CD4-positive, CD25-positive, alpha-beta regulatory T cell (primary cell): Measurements from ENCODE around the gene PHACTR3. TPM values are rescaled to one million over a fixed set of nuclear protein-coding genes. Genes with fewer than 3 reads are reported as not detected.
"Not testable (repeated sequence)": the region's sequence is repeated elsewhere in the genome, so short reads cannot be mapped to it uniquely, and the experiment has no call there.

Experiments
- ATAC-seq, 2 donors: fragments of 150-1000 bp; cut with Tn5 transposase; one replicate each; pipeline ENCODE4 v1.10.0; 2021; ENCODE audit warnings: low read depth in 2 of 2, moderate number of reproducible peaks in 2 of 2, moderate library complexity in 1 of 2
- DNase-seq, 3 donors: peaks; one replicate each; pipeline versions ENCODE4 v3.0.0 to v3.0.0-alpha.2; 2012 to 2022; ENCODE audit warnings: mixed read lengths in 1 of 3
- H3K27ac ChIP-seq: one replicate; pipeline ENCODE4 v1.7.0; 2013; ENCODE audit warnings: mild to moderate bottlenecking, low read length; ENCODE audit not compliant: insufficient read depth, poor library complexity, severe bottlenecking
- H3K27me3 ChIP-seq: one replicate; pipeline ENCODE4 v1.7.0; 2013; ENCODE audit warnings: low read length; ENCODE audit not compliant: control insufficient read depth, insufficient read depth
- H3K36me3 ChIP-seq: one replicate; pipeline ENCODE4 v1.7.0; 2013; ENCODE audit warnings: mild to moderate bottlenecking, low read length, moderate library complexity; ENCODE audit not compliant: control insufficient read depth, insufficient read depth
- H3K4me1 ChIP-seq: 2 replicates; pipeline ENCODE4 v1.7.0; 2013; ENCODE audit warnings: mild to moderate bottlenecking, low read length; ENCODE audit not compliant: insufficient read depth, control insufficient read depth, poor library complexity, severe bottlenecking
- H3K4me3 ChIP-seq: one replicate; pipeline ENCODE4 v1.7.0; 2013; ENCODE audit warnings: low read depth, mild to moderate bottlenecking, low read length, moderate library complexity
- H3K9me3 ChIP-seq, 2 experiments: 1 replicate in 1 of 2; 2 replicates in 1 of 2; pipeline ENCODE4 v1.7.0; 2013; ENCODE audit warnings: low read length in 2 of 2, mild to moderate bottlenecking in 1 of 2, moderate library complexity in 1 of 2; ENCODE audit not compliant: control insufficient read depth in 2 of 2
- H3K27ac Mint-ChIP-seq, 3 donors: one replicate each; pipeline ENCODE4 v1.8.0; 2020 to 2022; ENCODE audit warnings: mild to moderate bottlenecking in 3 of 3, mixed read lengths in 3 of 3, moderate library complexity in 2 of 3
- H3K27me3 Mint-ChIP-seq: one replicate; pipeline ENCODE4 v1.8.0; 2022; ENCODE audit warnings: mild to moderate bottlenecking, mixed read lengths
- H3K36me3 Mint-ChIP-seq: one replicate; pipeline ENCODE4 v1.8.0; 2020; ENCODE audit warnings: mixed read lengths
- H3K4me1 Mint-ChIP-seq, 4 donors: one replicate each; pipeline ENCODE4 v1.8.0; 2020 to 2022; ENCODE audit warnings: mixed read lengths in 4 of 4, mild to moderate bottlenecking in 1 of 4
- H3K4me3 Mint-ChIP-seq, 4 donors: one replicate each; pipeline ENCODE4 v1.8.0; 2020 to 2022; ENCODE audit warnings: mild to moderate bottlenecking in 4 of 4, mixed read lengths in 4 of 4, moderate library complexity in 3 of 4
- H3K9me3 Mint-ChIP-seq, 7 donors: one replicate each; pipeline ENCODE4 v1.8.0; 2020 to 2022; ENCODE audit warnings: mixed read lengths in 7 of 7, mild to moderate bottlenecking in 3 of 7, moderate library complexity in 2 of 7
- polyA plus RNA-seq, 4 donors: library from polyadenylated mRNA; unstranded; fragments of 300-500 nt; fragmentation: Illumina TruSeq; gene quantifications; one replicate each; pipeline ENCODE4 v1.2.3, GENCODE V29; 2021
- total RNA-seq: library from RNA; stranded (reverse); gene quantifications from one replicate; pipeline ENCODE4 v1.2.3, GENCODE V29; 2022

The PHACTR3 gene
- total and polyA plus RNA-seq, 5 donors from 2014 or later, result not detected

DNA sequence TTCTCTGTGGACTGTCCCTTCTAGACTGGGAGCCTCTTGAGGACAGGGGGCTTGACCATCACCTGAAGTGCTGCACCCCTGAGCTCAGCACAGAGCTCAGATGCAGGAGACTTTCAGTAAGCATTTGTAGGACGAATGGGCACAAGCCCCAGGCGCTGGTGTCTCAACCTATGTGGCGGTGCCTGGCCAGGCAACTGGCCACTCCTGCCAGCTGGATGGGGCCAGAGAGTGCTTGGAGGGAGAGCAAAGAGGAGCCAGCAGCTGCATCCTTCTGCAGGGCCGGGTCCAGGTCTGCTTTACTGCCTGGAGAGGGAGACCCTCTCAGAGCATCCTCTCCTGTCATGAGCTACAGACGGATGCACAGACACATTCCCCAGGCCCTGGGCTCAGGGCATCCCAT, 4.5 kb downstream of the PHACTR3 start:
- Histone ChIP-seq H3K27ac (no peak overlapping the region), H3K27me3 (peaks cover 3% of the 10 kb centered on the region), H3K36me3 (no peaks in the 10 kb centered on the region), H3K4me1 (no peaks in the 10 kb centered on the region), H3K4me3 (no peak overlapping the region), H3K9me3 (no peaks in the 10 kb centered on the region)
- Mint-ChIP-seq H3K36me3 (no peaks in the 10 kb centered on the region), H3K9me3 (peaks cover 0 to 3% (median 0%) of the 10 kb centered on the region in 7 donors), H3K4me3 (no peak overlapping the region), H3K27me3 (peaks cover 32% of the 10 kb centered on the region), H3K27ac (no peak overlapping the region), H3K4me1 (no peaks in the 10 kb centered on the region)
- DNase-seq (no peak), ATAC-seq (no peak)

DNA sequence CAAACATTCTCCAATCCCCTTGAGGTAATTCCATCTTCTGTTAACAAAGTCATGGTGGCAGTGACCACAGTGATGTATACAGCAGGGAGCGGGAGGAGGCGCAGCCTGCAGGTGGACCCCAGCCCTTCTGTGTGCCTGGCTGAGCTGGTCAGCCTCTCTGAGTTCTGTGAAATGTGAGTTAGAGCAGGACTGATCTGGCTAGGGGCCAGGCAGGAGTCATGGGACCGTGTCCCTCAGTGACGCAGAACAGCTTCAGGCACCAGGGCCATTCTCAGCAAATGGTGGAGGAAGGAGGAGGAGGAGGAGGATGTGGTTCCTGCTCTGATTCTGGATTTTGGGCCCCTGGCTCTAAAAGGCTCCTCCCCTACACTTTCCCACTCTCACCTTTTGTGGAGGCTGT, 6.9 kb downstream of the PHACTR3 start:
- ATAC-seq (no peak), DNase-seq (no peak)
- H3K9me3 Mint-ChIP-seq, result peaks cover 0 to 3% (median 0%) of the 10 kb centered on the region in 7 donors
- H3K4me3 Mint-ChIP-seq, result no peak overlapping the region
- no peak overlapping the region for H3K27ac Mint-ChIP-seq
- Histone ChIP-seq H3K27me3 (peaks cover 3% of the 10 kb centered on the region), H3K4me3 (no peak overlapping the region), H3K9me3 (no peaks in the 10 kb centered on the region), H3K36me3 (no peaks in the 10 kb centered on the region), H3K4me1 (no peaks in the 10 kb centered on the region), H3K27ac (no peak overlapping the region)
- no peaks in the 10 kb centered on the region for H3K4me1 Mint-ChIP-seq
- no peaks in the 10 kb centered on the region for H3K36me3 Mint-ChIP-seq
- peaks cover 27% of the 10 kb centered on the region for H3K27me3 Mint-ChIP-seq

GRCh38 chr20:59613861-59614260, 9.5 kb downstream of the PHACTR3 start:
- H3K9me3 Mint-ChIP-seq, result peaks cover 0 to 2% (median 0%) of the 10 kb centered on the region in 7 donors
- H3K4me1 Mint-ChIP-seq, result no peaks in the 10 kb centered on the region
- Histone ChIP-seq H3K36me3 (no peaks in the 10 kb centered on the region), H3K9me3 (no peaks in the 10 kb centered on the region), H3K4me3 (no peak overlapping the region), H3K4me1 (no peaks in the 10 kb centered on the region), H3K27ac (no peak overlapping the region), H3K27me3 (peaks cover 4% of the 10 kb centered on the region)
- no peaks in the 10 kb centered on the region for H3K36me3 Mint-ChIP-seq
- H3K27ac Mint-ChIP-seq, result no peak overlapping the region
- DNase-seq, result no peak
- peaks cover 4% of the 10 kb centered on the region for H3K27me3 Mint-ChIP-seq
- ATAC-seq, result no peak
- no peak overlapping the region for H3K4me3 Mint-ChIP-seq

DNA sequence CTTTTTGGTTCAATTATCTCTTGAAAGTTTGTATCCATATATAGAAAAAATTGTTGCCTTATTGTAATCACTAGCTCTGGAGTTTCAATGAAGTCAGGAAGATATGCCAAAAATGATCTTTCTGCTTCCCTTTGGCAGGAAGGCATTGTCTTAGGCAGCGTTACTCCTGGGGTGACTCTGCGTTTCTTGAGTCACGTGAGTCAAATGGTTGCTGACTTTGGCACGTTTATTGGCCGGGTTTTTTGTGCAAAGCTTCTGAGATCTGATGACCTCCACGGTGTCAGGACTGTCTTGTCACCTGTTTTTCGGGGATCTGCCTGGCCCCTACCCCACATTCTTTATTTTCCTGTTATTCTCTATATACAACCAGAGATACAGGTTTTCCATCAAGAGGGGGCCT, 10.4 kb downstream of the PHACTR3 start:
- ATAC-seq (no peak), DNase-seq (no peak)
- Mint-ChIP-seq H3K4me3 (no peak overlapping the region), H3K27ac (no peak overlapping the region), H3K9me3 (peaks cover 0 to 2% (median 0%) of the 10 kb centered on the region in 7 donors), H3K27me3 (no peaks in the 10 kb centered on the region), H3K4me1 (no peaks in the 10 kb centered on the region), H3K36me3 (no peaks in the 10 kb centered on the region)
- H3K36me3 ChIP-seq, result no peaks in the 10 kb centered on the region
- H3K4me3 ChIP-seq, result no peak overlapping the region
- H3K27ac ChIP-seq, result no peak overlapping the region
- no peaks in the 10 kb centered on the region for H3K9me3 ChIP-seq
- peaks cover 4% of the 10 kb centered on the region for H3K27me3 ChIP-seq
- no peaks in the 10 kb centered on the region for H3K4me1 ChIP-seq

DNA sequence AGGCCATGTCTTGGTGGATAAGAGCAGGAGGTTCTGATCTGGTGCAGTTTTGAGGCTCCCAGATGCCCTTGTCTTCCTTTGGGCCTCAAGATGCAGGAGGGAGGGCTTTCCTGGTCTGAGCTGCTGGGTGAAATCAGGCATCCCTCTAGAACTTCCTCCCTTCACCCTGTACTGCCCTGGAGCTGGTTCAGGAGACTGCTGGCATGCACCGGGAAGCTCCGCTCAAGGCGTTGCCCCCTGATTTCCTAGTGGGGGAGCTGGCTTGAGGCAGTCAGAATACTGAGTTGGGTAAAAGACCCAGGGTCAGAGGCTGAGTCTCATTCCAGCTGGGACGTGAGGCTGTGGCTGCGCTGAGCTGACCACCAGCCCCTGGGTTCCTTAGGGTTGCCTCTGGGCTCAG, 12.0 kb downstream of the PHACTR3 start:
- peaks cover 4% of the 10 kb centered on the region for H3K27me3 ChIP-seq
- peaks cover 0 to 2% (median 0%) of the 10 kb centered on the region in 7 donors for H3K9me3 Mint-ChIP-seq
- H3K27me3 Mint-ChIP-seq, result no peaks in the 10 kb centered on the region
- ATAC-seq (no peak), DNase-seq (no peak)
- no peaks in the 10 kb centered on the region for H3K9me3 ChIP-seq
- no peaks in the 10 kb centered on the region for H3K36me3 Mint-ChIP-seq
- no peaks in the 10 kb centered on the region for H3K4me1 Mint-ChIP-seq
- H3K4me3 Mint-ChIP-seq, result no peak overlapping the region
- no peaks in the 10 kb centered on the region for H3K36me3 ChIP-seq
- no peaks in the 10 kb centered on the region for H3K4me1 ChIP-seq
- H3K27ac Mint-ChIP-seq, result no peak overlapping the region
- no peak overlapping the region for H3K27ac ChIP-seq
- H3K4me3 ChIP-seq, result no peak overlapping the region

DNA sequence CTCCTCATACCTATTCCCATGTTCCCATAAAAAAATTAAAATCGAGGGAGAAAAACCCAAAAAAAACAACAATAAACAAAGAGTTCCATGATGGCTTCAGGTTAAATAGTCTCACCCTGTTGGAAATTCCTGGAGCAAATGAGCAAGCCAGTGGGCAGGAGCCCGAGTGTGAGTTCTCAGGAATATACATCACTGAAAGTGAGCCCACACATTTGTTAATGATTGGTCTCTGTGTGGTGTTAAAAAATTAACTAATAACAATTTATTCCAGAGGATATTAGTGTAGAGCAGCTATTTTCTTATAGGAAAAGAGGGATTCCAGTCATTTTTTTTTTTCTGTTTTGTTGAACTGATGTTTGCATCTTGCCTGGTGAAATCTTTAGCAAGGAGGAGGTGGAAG, 12.9 kb downstream of the PHACTR3 start:
- DNase-seq (no peak), ATAC-seq (no peak)
- H3K9me3 ChIP-seq, result no peaks in the 10 kb centered on the region
- H3K4me3 ChIP-seq, result no peak overlapping the region
- H3K4me1 ChIP-seq, result no peaks in the 10 kb centered on the region
- H3K36me3 Mint-ChIP-seq, result no peaks in the 10 kb centered on the region
- no peaks in the 10 kb centered on the region for H3K27me3 Mint-ChIP-seq
- H3K36me3 ChIP-seq, result no peaks in the 10 kb centered on the region
- H3K4me3 Mint-ChIP-seq, result no peak overlapping the region
- no peak overlapping the region for H3K27ac Mint-ChIP-seq
- H3K27ac ChIP-seq, result no peak overlapping the region
- H3K4me1 Mint-ChIP-seq, result no peaks in the 10 kb centered on the region
- H3K9me3 Mint-ChIP-seq, result peaks cover 0 to 2% (median 0%) of the 10 kb centered on the region in 7 donors
- H3K27me3 ChIP-seq, result peaks cover 4% of the 10 kb centered on the region

GRCh38 chr20:59618131-59618530, 13.8 kb downstream of the PHACTR3 start:
- peaks cover 4% of the 10 kb centered on the region for H3K27me3 ChIP-seq
- ATAC-seq (no peak), DNase-seq (no peak)
- H3K27ac Mint-ChIP-seq, result no peak overlapping the region
- no peak overlapping the region for H3K4me3 ChIP-seq
- no peaks in the 10 kb centered on the region for H3K36me3 ChIP-seq
- no peaks in the 10 kb centered on the region for H3K4me1 Mint-ChIP-seq
- H3K36me3 Mint-ChIP-seq, result no peaks in the 10 kb centered on the region
- no peaks in the 10 kb centered on the region for H3K9me3 ChIP-seq
- no peak overlapping the region for H3K4me3 Mint-ChIP-seq
- no peaks in the 10 kb centered on the region for H3K27me3 Mint-ChIP-seq
- no peaks in the 10 kb centered on the region for H3K4me1 ChIP-seq
- peaks cover 0 to 2% (median 0%) of the 10 kb centered on the region in 7 donors for H3K9me3 Mint-ChIP-seq
- H3K27ac ChIP-seq, result no peak overlapping the region

DNA sequence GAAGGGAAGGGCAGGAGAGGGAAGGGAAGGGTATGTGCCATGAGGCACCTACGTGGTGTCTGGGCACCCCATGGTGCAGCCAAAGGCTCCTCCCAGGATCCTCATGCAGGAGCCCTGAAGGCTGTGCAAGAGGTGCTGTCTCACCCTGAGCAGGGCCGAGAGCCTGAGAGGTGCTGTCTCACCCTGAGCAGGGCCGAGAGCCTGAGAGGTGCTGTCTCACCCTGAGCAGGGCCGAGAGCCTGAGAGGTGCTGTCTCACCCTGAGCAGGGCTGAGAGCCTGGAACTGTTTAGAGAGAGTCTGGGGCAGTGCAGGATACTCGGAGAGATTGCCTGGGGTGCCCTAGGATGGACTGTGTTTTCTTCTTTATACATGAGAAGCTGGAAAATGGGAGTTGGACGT, 14.2 kb downstream of the PHACTR3 start:
- not testable (repeated sequence) for H3K4me1 Mint-ChIP-seq, H3K9me3 ChIP-seq, H3K27ac Mint-ChIP-seq, DNase-seq, H3K27me3 Mint-ChIP-seq, H3K36me3 Mint-ChIP-seq, H3K4me1 ChIP-seq, H3K9me3 Mint-ChIP-seq, H3K27ac ChIP-seq, ATAC-seq, H3K4me3 Mint-ChIP-seq, H3K4me3 ChIP-seq, H3K36me3 ChIP-seq, H3K27me3 ChIP-seq
